Stimulated activated effector memory CD8-positive, alpha-beta T cell treated with anti-CD3 and anti-CD28 coated beads, Interleukin-12 subunit alpha, Interleukin-12 subunit beta, amount 100 ng/mL, for 72 hours (primary cell): Measurements from ENCODE around the gene USH2A.

Experiments used
- ATAC-seq: fragments of 150-1000 bp; cut with Tn5 transposase; 2 replicates; pipeline ENCODE4 v1.10.0; 2021
- DNase-seq, 2 donors: peaks; one replicate each; pipeline ENCODE4 v3.0.0; 2021 to 2022; ENCODE audit warnings: low spot score in 2 of 2
- H3K27ac Mint-ChIP-seq: one replicate; pipeline ENCODE4 v1.8.0; 2022; ENCODE audit warnings: mild to moderate bottlenecking, mixed read lengths
- H3K36me3 Mint-ChIP-seq: one replicate; pipeline ENCODE4 v1.8.0; 2022; ENCODE audit warnings: mild to moderate bottlenecking, mixed read lengths
- H3K4me1 Mint-ChIP-seq: one replicate; pipeline ENCODE4 v1.8.0; 2022; ENCODE audit warnings: mixed read lengths
- H3K4me3 Mint-ChIP-seq: one replicate; pipeline ENCODE4 v1.8.0; 2022; ENCODE audit warnings: mild to moderate bottlenecking, mixed read lengths
- H3K9me3 Mint-ChIP-seq: one replicate; pipeline ENCODE4 v1.8.0; 2022; ENCODE audit warnings: mixed read lengths

USH2A gene

DNA sequence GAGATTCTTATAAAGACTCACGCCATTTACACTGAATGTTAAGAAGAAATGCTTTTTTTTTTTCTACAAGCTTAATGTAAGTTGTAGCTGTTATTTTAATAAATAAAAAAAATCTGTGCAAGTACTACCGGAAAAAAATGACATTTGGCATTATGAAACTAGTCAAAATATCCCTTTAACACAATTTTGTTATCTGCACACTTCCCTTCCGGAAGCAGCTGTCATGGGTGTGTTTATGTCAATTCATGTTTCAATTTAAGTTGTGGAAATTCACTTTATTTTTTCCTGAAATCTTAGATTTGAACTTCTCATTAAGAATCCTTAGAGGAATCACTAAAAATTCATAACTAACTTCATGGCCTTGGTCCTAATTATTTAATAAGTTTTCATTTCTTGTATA is 548.0 kb downstream of the USH2A start:
- H3K4me3 Mint-ChIP-seq = no peak overlapping the region
- H3K36me3 Mint-ChIP-seq = no peaks in the 10 kb centered on the region
- no peaks in the 10 kb centered on the region for H3K4me1 Mint-ChIP-seq
- ATAC-seq (no peak), DNase-seq (no peak)
- no peak overlapping the region for H3K27ac Mint-ChIP-seq
- peaks cover 7% of the 10 kb centered on the region for H3K9me3 Mint-ChIP-seq

DNA sequence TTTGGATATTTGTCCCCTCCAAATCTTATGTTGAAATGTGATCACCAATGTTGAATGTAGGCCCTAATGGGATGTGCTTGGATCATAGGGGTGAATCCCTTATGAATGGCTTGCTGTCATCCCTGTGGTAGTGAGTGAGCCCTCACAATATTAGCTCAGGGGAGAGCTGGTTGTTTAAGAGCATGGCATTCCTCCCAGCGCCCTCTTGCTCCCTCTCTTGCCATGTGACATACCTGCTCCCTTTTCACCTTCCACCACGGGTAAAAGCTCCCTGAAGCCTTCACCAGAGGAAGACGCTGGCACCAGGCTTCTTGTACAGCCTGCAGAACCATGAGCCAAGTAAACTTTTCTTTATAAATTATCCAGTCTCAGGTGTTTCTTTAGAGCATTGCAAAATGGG is 550.6 kb downstream of the USH2A start:
- H3K9me3 Mint-ChIP-seq = peaks cover 7% of the 10 kb centered on the region
- H3K4me1 Mint-ChIP-seq = no peaks in the 10 kb centered on the region
- H3K36me3 Mint-ChIP-seq = no peaks in the 10 kb centered on the region
- ATAC-seq (no peak), DNase-seq (no peak)
- H3K27ac Mint-ChIP-seq = no peak overlapping the region
- H3K4me3 Mint-ChIP-seq = no peak overlapping the region

DNA sequence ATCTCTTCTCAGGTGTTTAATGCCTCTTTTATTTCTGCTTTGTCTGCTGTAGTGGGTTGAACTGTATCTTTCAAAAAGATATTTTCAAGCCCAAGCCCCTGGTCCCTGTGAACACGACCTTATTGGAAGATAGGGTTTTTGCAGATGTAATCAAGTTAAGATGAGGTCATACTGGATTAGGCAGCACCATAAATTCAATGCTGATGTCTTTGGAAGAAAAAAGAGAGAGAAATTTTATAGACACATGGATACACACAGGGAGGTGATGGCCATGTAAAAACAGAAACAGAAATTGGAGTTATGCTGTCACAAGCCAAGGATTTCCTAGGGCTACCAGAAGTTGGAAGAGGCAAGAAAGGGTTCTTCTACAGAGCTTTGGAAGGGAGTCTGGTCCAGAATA is 554.7 kb downstream of the USH2A start:
- ATAC-seq = no peak
- H3K4me1 Mint-ChIP-seq = no peaks in the 10 kb centered on the region

DNA sequence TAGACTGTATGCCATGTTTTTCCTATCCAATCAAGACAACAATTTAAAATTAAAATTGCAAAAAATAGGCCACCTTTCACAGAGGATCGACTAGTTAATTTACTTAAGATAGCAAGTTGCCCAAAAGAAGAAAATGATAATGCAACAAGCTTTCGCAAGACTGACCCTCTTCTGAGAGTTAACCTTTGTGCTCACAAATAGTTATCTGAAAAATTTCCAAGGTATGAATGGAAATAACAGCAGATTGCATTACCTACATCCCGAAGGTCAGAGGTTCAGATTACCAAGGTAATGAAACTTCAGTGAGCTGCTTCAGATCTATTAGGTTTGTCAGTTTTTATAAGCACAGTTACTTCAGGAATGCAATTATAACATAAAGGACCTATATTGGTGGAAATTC is 558.2 kb downstream of the USH2A start:
- H3K9me3 Mint-ChIP-seq = peaks cover 16% of the 10 kb centered on the region
- H3K27ac Mint-ChIP-seq = no peak overlapping the region
- DNase-seq (no peak), ATAC-seq (no peak)
- H3K4me1 Mint-ChIP-seq = no peaks in the 10 kb centered on the region
- H3K4me3 Mint-ChIP-seq = no peak overlapping the region
- H3K36me3 Mint-ChIP-seq = no peaks in the 10 kb centered on the region

More for the DNA sequence above, 554.7 kb downstream of the USH2A start:
- DNase-seq = no peak
- H3K27ac Mint-ChIP-seq = no peak overlapping the region
- no peaks in the 10 kb centered on the region for H3K36me3 Mint-ChIP-seq
- H3K4me3 Mint-ChIP-seq = no peak overlapping the region
- H3K9me3 Mint-ChIP-seq = peaks cover 12% of the 10 kb centered on the region

DNA sequence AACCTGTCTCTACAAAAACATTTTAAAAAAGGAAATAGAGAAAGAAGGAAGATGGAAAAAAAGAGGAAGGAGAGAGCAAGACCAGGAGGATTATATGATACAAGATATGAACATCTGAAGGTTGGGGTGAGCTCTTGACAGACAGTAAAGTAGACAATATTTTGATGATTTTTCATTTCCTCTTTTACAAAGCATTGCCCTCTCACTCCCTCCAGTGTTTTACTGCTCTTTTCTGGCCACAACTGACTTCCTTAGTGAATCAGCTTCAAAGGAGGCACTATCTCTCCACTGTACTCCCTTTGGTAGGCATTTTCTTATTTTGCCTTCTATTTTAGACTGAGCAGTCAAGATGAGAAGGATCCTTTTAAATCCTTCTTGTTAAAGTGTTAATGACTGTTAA is 559.5 kb downstream of the USH2A start:
- no peak for DNase-seq
- Mint-ChIP-seq H3K9me3 (peaks cover 16% of the 10 kb centered on the region), H3K4me3 (no peak overlapping the region), H3K27ac (no peak overlapping the region), H3K4me1 (no peaks in the 10 kb centered on the region), H3K36me3 (no peaks in the 10 kb centered on the region)
- no peak for ATAC-seq

DNA sequence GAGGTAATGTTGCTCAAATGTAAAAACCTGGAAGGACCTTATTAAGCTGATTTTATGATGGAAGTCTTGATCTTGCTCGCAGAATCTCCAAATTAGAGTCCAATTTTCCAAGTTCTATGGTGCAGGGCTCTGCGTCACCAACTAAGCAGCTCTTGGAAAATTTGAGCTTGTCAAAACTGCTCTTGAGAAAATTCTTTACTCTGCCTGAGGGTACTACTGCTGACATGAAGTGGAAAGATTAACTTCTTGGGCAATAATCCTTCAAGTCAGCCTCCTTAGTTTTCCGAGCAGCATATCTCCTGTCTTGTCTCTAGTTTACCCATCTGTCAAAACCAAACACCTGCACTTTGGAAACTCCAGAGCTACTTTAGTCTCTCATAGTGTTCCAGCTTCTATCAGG is 562.4 kb downstream of the USH2A start:
- H3K4me3 Mint-ChIP-seq = no peak overlapping the region
- no peak for DNase-seq
- H3K9me3 Mint-ChIP-seq = peaks cover 17% of the 10 kb centered on the region
- ATAC-seq = no peak
- no peaks in the 10 kb centered on the region for H3K4me1 Mint-ChIP-seq
- H3K36me3 Mint-ChIP-seq = no peaks in the 10 kb centered on the region
- H3K27ac Mint-ChIP-seq = no peak overlapping the region

DNA sequence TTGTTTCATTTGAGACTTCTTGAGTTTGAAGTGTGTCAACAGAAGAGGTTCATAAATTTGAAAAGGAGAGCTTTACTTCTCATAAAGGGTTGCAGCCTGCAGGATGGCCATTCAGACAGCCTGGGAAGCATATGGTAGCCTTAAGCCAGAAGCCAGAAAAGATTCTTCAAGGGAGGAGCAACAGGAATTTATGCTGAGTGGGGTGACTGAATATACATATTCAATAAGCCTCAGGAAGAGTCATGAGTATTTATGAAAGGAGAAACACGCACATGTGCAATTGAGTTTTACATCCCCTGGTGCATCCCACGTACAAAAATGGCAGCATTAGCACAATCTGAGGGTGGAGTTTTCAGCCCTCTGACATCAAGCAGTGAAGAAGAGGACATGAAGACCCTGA is 565.9 kb downstream of the USH2A start:
- Mint-ChIP-seq H3K9me3 (peaks cover 14% of the 10 kb centered on the region), H3K4me3 (no peak overlapping the region), H3K4me1 (no peaks in the 10 kb centered on the region), H3K36me3 (no peaks in the 10 kb centered on the region), H3K27ac (no peak overlapping the region)
- DNase-seq = no peak
- no peak for ATAC-seq

DNA sequence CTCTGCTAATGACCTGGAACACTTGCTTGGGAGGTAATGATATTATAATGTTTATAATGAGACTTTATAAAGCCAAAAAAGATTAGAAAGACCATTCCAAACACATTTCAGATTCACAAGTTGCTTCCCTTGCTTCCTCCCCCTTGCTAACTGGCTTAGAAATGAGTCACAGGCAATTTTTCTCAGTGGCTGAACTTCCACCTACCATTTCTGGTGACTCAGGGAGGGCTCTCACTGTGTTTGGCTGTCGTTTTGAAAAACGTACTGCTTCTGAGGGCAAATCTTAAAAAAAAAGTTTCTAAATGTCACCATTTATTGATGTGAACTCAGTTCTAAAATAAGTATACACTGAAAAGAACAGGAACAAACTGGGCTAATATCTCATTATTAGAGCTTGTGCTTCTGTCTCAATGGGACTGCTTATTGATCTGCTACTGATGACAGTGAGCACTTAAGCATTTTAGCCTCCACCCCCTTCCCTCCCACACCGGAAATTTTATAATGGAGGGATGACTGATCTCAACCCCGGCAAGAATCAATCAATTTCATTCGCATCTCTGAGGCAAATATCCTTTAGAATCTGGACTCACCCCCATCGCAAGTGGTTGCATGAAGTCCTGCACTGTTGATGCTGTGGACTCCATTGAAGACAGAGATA is 577.9 kb downstream of the USH2A start:
- Mint-ChIP-seq H3K4me1 (no peaks in the 10 kb centered on the region), H3K36me3 (no peaks in the 10 kb centered on the region), H3K9me3 (peaks cover 16% of the 10 kb centered on the region), H3K4me3 (no peak overlapping the region), H3K27ac (no peak overlapping the region)
- ATAC-seq (no peak), DNase-seq (no peak)

DNA sequence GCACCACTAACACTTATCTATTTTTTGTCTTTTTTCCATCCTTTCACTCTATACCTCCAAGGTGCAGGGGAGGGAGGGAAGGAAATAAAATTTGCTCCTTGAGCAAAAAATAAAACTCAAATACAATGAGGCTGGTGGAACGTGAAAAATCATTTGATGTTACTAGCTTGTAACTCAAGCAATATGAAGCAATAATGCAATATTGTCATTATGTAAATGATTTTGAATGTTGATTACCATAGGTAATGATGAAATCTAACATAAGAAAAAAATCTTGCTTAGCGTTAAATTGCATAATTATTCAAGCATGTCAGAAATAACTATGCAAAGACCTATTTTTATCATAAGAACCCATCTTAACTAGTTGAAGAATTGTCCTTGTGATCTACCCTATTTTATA is 578.5 kb downstream of the USH2A start:
- H3K4me3 Mint-ChIP-seq = no peak overlapping the region
- DNase-seq (no peak), ATAC-seq (no peak)
- H3K4me1 Mint-ChIP-seq = no peaks in the 10 kb centered on the region
- H3K36me3 Mint-ChIP-seq = no peaks in the 10 kb centered on the region
- peaks cover 11% of the 10 kb centered on the region for H3K9me3 Mint-ChIP-seq
- no peak overlapping the region for H3K27ac Mint-ChIP-seq

DNA sequence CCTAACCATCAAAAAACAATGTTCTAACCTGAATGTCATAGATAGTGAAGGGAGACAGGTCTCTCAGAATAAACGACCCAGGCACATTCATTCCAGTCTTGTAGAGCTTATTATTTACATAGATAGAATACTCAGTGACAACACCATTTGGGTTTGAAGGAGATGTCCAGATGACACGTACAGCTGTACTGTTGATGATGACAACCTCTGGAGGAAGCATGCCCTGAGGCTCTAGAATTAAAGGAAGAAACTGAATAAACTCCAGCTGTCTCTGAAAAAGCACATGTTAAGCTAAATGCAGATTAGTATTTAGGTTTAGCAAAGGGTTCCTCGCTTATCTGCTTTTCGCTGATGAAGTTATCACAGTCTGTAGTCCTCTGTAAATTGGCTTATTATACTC is 579.0 kb downstream of the USH2A start:
- no peaks in the 10 kb centered on the region for H3K4me1 Mint-ChIP-seq
- peaks cover 10% of the 10 kb centered on the region for H3K9me3 Mint-ChIP-seq
- ATAC-seq (no peak), DNase-seq (no peak)
- no peaks in the 10 kb centered on the region for H3K36me3 Mint-ChIP-seq
- H3K4me3 Mint-ChIP-seq = no peak overlapping the region
- no peak overlapping the region for H3K27ac Mint-ChIP-seq

DNA sequence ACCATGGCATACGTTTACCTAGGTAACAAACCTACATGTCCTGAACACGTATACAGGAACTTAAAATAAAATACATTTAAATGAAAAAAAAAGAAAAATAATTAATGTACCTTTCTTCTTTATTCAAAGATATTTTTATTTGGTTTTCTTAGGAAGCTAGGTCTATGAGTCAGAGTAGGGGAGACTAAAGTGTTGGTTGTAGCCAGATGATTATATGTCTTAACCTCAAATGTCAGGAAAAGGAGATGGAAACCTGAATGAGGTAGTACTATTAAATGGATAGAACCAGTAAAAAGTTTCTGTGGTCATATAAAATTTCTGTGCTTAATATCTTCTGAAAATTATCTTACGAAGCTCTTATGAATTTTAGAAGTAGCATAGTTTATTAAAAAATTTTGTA is 580.3 kb downstream of the USH2A start:
- no peak for DNase-seq
- Mint-ChIP-seq H3K36me3 (no peaks in the 10 kb centered on the region), H3K4me3 (no peak overlapping the region), H3K9me3 (peaks cover 9% of the 10 kb centered on the region), H3K4me1 (no peaks in the 10 kb centered on the region), H3K27ac (no peak overlapping the region)
- no peak for ATAC-seq

DNA sequence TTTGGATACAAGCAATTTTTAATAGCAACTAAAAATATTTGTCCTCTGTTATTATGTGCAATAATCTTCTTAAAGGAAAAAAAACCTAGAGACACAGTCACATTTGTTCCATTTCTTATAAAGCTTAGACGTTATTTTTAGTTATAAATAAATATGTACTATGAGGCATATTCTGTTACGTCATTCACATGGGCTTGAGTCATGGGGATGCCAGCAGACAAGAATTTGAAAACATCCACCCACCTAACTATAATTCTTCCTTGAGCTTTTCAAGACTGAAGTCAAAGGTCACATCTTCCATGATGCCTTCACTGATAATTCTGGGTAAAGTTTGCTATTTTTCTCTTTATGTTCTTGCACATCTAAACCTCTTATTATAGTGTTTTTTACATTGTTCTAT is 587.3 kb downstream of the USH2A start:
- peaks cover 15% of the 10 kb centered on the region for H3K9me3 Mint-ChIP-seq
- no peak for DNase-seq
- no peaks in the 10 kb centered on the region for H3K4me1 Mint-ChIP-seq
- H3K36me3 Mint-ChIP-seq = no peaks in the 10 kb centered on the region
- H3K4me3 Mint-ChIP-seq = no peak overlapping the region
- ATAC-seq = no peak
- H3K27ac Mint-ChIP-seq = no peak overlapping the region

DNA sequence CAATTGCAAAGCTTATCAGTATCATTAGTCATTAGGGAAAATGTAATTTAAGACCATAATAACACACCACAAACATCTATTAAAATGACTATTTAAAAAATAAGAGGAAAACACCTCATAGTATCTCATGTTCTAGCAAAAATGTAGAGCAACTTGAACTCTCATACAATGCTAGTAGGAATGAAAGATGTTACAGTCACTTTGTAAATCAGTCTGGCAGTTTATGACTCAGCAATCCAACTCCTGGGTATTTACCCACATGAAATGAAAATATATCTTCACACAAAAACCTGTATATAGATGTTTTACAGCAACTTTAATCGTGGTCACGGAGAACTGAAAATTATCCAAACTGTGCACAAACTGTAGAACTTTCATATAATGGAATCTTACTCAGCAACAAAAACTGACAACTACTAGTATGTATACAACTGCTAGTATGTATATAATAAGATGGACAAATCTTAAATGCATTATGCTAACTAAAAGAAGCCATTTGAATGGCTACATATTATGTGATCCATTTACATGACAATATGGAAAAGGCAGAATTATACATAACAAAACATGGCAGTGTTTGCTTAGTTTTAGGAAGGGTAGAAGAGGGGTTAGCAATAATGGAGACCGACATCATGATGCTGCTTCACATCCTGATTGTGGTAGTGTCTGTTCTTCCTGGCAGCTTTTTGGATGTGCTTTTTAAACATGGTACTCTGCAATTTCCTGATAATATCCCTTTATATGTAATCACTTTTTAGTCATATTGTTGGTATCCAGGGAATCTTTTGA is 589.1 kb downstream of the USH2A start:
- H3K9me3 Mint-ChIP-seq = peaks cover 18% of the 10 kb centered on the region
- H3K4me1 Mint-ChIP-seq = no peaks in the 10 kb centered on the region
- DNase-seq (no peak), ATAC-seq (no peak)
- H3K27ac Mint-ChIP-seq = no peak overlapping the region
- H3K4me3 Mint-ChIP-seq = no peak overlapping the region
- H3K36me3 Mint-ChIP-seq = no peaks in the 10 kb centered on the region

DNA sequence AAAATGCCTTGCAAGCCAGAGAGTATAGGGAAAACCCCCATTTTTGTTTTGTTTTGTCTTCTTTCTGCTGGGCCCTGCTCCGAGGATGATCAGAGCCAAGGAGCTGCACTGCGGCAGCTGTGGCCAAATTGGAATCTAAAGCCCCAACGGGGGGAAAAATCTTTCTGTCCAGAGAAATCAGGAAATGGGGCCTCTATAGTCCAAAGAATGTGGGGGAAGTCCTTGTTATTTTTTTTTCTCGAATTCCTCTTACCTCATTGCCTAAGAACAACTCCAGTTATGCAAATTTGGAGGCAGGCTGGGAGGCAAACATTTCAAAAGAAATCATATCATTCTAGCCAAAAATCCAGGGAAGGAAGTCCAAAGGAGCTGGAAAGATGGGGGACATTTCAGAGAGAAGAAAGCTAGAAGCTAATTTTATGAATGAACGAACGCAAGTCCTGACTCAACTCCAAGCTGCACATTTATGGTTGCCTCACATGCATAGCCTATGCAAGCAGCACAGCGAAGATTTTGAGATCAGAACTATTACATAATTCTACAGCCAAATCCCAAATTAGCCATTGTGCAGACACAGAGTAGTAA is 592.9 kb downstream of the USH2A start:
- H3K27ac Mint-ChIP-seq = no peak overlapping the region
- H3K4me3 Mint-ChIP-seq = no peak overlapping the region
- peaks cover 19% of the 10 kb centered on the region for H3K9me3 Mint-ChIP-seq
- no peak for DNase-seq
- no peaks in the 10 kb centered on the region for H3K4me1 Mint-ChIP-seq
- no peak for ATAC-seq
- H3K36me3 Mint-ChIP-seq = no peaks in the 10 kb centered on the region

DNA sequence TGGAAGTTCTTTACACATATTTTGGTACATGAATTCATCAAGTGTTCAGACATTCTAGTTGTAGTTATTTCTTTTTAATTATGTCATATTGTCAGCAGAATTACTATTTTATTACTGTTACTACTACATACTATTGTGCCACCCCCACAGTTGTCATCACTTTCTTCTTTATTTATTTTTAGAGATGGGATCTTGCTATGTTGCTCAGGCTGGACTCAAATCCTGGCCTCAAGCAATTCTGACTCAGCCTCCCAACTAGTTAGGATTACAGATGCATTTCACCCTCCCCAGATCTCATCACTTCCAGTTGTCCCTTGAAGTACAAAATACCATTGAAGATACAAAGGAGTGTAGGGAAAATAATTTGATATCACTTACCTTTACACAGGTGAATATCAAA is 598.2 kb downstream of the USH2A start:
- Mint-ChIP-seq H3K9me3 (peaks cover 20% of the 10 kb centered on the region), H3K36me3 (no peaks in the 10 kb centered on the region), H3K27ac (no peak overlapping the region), H3K4me3 (no peak overlapping the region), H3K4me1 (no peaks in the 10 kb centered on the region)
- no peak for DNase-seq
- no peak for ATAC-seq

DNA sequence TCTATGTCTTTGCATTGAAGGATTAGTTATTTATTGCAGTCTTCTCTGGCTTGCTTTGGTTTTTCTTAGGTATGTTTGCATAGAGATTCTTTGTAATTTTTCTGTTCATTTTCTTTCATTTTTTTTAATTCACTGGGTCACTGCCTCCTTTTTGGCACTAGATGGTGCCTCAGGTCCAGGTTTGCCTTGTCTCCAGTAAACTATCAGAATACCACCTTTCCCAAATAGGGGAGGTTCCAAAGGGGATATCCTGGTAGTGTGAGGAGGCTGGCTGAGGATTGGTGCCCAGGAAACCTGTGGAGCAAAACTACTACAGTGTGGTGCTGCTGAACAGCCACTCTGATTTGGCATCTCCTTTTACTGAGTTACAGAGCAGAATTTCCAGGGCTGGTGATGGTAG is 599.0 kb downstream of the USH2A start:
- ATAC-seq = no peak
- no peaks in the 10 kb centered on the region for H3K36me3 Mint-ChIP-seq

More for the DNA sequence above, 599.0 kb downstream of the USH2A start:
- Mint-ChIP-seq H3K9me3 (peaks cover 20% of the 10 kb centered on the region), H3K27ac (no peak overlapping the region), H3K4me3 (no peak overlapping the region), H3K4me1 (no peaks in the 10 kb centered on the region)
- no peak for DNase-seq
